Right lobe of liver (tissue), 6 donors: ENCODE data around the gene CISH. TPM values are rescaled to one million over a fixed set of nuclear protein-coding genes. Genes with fewer than 3 reads are reported as not detected.

Source experiments
- ATAC-seq, 4 donors: fragments of 200-7000 bp; cut with Tn5 transposase; one replicate each; pipeline ENCODE4 v1.9.1; 2020; ENCODE audit warnings: mild to moderate bottlenecking in 4 of 4, moderate library complexity in 4 of 4
- DNase-seq, 3 donors: peaks; one replicate each; pipeline ENCODE4 v3.0.0-alpha.2; 2020
- H3K27ac ChIP-seq, 3 donors: fragments of 200-600 bp; one replicate each; pipeline ENCODE4 v1.8.0; 2022
- H3K27me3 ChIP-seq, 2 donors: fragments of 200-600 bp; one replicate each; pipeline ENCODE4 v1.8.0; 2022
- H3K36me3 ChIP-seq, 4 donors: fragments of 200-600 bp; sonication (generic) in 1 of 4; one replicate each; pipeline versions ENCODE4 v1.5.1 to v1.8.0; 2017 to 2022; ENCODE audit warnings: control low read depth in 1 of 4
- H3K4me1 ChIP-seq, 4 donors: fragments of 200-600 bp; sonication (generic) in 1 of 4; one replicate each; pipeline versions ENCODE4 v1.5.1 to v1.8.0; 2017 to 2022; ENCODE audit warnings: control low read depth in 1 of 4
- H3K4me3 ChIP-seq, 3 donors: fragments of 200-600 bp; one replicate each; pipeline ENCODE4 v1.8.0; 2022
- H3K9me3 ChIP-seq, 4 donors: fragments of 200-600 bp; sonication (generic) in 1 of 4; one replicate each; pipeline versions ENCODE4 v1.5.1 to v1.8.0; 2017 to 2022; ENCODE audit warnings: control low read depth in 1 of 4
- POLR2A ChIP-seq: fragments of 450-650 bp; IDR thresholded peaks from one replicate; pipeline ENCODE4 v1.6.1; 2017; ENCODE audit warnings: antibody characterized with exemption, mild to moderate bottlenecking
- WGBS: methylation state at CpG from one replicate; pipeline ENCODE4 v1.1.6; 2018; ENCODE audit warnings: low coverage, low lambda C conversion rate; ENCODE audit not compliant: insufficient coverage; ENCODE audit errors: missing lambda C conversion rate; 5-methylcytosine and 5-hydroxymethylcytosine counted together
- intact Hi-C, 2 donors: fragments of 100-400 bp; cut with DNase I; formaldehyde crosslinking; loops; one replicate each; pipeline versions ENCODE4 v1.11.2 to v1.14.1; 2022
- long read RNA-seq: library from polyadenylated mRNA; unstranded; transcript quantifications from one replicate; pipeline ENCODE4 v2.0.0, GENCODE V29; 2019
- total RNA-seq, 6 experiments: library from RNA; depleted of rRNA in 2 of 6; stranded (reverse); fragments of >200 nt in 2 of 6; fragmentation: NEBNext Ultra II Directional in 3 of 6; extraction: Animal tissue kit (Norgen Biotek cat#: 25700) in 3 of 6; gene quantifications; one replicate each; pipeline versions ENCODE4 v1.1.0 to v1.2.4, GENCODE V29; 2016 to 2023
- TF ChIP-seq, protein P1 (sequence below), 4 donors: fragments of 200-600 bp in 3 of 4; fragments of 450-650 bp in 1 of 4; IDR thresholded peaks; one replicate each; pipeline versions ENCODE4 v1.5.1 to v1.8.0; 2016 to 2022; ENCODE audit warnings: antibody characterized with exemption in 4 of 4, mild to moderate bottlenecking in 2 of 4
- donor health status: DM: no; HTN: yes; CAD: no.
- donor health status: DM: no; HTN: no; CAD: no.
- donor health status: DM: no; HTN: no; CAD: no.
- donor health status: DM: no; HTN: yes; CAD: no.
- donor health status: DM: no; HTN: yes; CAD: no.

Gene CISH
- 10 to 100 TPM in 4 of 6 experiments, 1 to 10 TPM in 2; 5.3 to 28.1 (median 17.8) TPM for total RNA-seq
- long read RNA-seq, result 0 reads

GRCh38 chr3:50611464-50612233 lies at the start of gene CISH:
CISH (minus strand) TSS chr3:50611774; CDS start chr3:50611650, 124 bp downstream.
- Histone ChIP-seq H3K4me3 (peak within 1 kb of the TSS; percentile 87 to 94 (median 93)), H3K4me1 (peaks cover 0 to 48% (median 20%) of the 10 kb centered on the region in 4 donors), H3K27me3 (no peaks in the 10 kb centered on the region), H3K36me3 (peaks cover 0 to 16% (median 5%) of the 10 kb centered on the region in 4 donors), H3K9me3 (no peaks in the 10 kb centered on the region), H3K27ac (peak within 1 kb of the TSS; percentile 72 to 97 (median 83))
- intact Hi-C loops, result loop anchor here (2.0 to 5.0 kb wide), 2 partner anchors 39 kb away; no protein-coding TSS in a partner anchor
- 0% methylated on average over 17 of the region's 75 CpGs for WGBS
- ATAC-seq (peak; percentile 66 to 84 (median 80)), DNase-seq (peak; percentile 96 to 98 (median 97))
- TF ChIP-seq, protein P1, sequence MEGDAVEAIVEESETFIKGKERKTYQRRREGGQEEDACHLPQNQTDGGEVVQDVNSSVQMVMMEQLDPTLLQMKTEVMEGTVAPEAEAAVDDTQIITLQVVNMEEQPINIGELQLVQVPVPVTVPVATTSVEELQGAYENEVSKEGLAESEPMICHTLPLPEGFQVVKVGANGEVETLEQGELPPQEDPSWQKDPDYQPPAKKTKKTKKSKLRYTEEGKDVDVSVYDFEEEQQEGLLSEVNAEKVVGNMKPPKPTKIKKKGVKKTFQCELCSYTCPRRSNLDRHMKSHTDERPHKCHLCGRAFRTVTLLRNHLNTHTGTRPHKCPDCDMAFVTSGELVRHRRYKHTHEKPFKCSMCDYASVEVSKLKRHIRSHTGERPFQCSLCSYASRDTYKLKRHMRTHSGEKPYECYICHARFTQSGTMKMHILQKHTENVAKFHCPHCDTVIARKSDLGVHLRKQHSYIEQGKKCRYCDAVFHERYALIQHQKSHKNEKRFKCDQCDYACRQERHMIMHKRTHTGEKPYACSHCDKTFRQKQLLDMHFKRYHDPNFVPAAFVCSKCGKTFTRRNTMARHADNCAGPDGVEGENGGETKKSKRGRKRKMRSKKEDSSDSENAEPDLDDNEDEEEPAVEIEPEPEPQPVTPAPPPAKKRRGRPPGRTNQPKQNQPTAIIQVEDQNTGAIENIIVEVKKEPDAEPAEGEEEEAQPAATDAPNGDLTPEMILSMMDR (IDR thresholded peaks at IDR 0.05), result peak in 1 of 4 donors; percentile 15
- TF ChIP-seq POLR2A, result peak; percentile 95

- Histone ChIP-seq H3K4me3 (no peak overlapping the region), H3K9me3 (no peaks in the 10 kb centered on the region)
- intact Hi-C loops, result no loop called here
Observed at GRCh38 chr3:50660386-50660785, 48.8 kb upstream of the CISH start.

GRCh38 chr3:50658831-50659230 lies 47.3 kb upstream of the CISH start:
- no peak for ATAC-seq
- peak in 2 of 3 donors; percentile 25 to 37 for DNase-seq
- no CpG with 5 or more reads among the region's 3 CpGs for WGBS
- Histone ChIP-seq H3K4me3 (no peak overlapping the region), H3K4me1 (no peaks in the 10 kb centered on the region), H3K9me3 (no peaks in the 10 kb centered on the region), H3K36me3 (no peaks in the 10 kb centered on the region), H3K27me3 (no peaks in the 10 kb centered on the region), H3K27ac (no peak overlapping the region)
- TF ChIP-seq, protein P1 (IDR thresholded peaks at IDR 0.05), result no peak
- no peak for TF ChIP-seq POLR2A
- intact Hi-C loops, result no loop called here

More at GRCh38 chr3:50660386-50660785, 48.8 kb upstream of the CISH start:
- no peak for ATAC-seq
- DNase-seq, result peak in 1 of 3 donors; percentile 15
- Histone ChIP-seq H3K27ac (no peak overlapping the region), H3K4me1 (no peaks in the 10 kb centered on the region), H3K36me3 (no peaks in the 10 kb centered on the region), H3K27me3 (no peaks in the 10 kb centered on the region)
- TF ChIP-seq, protein P1 (IDR thresholded peaks at IDR 0.05), result no peak
- TF ChIP-seq POLR2A, result no peak
- WGBS, result 100% methylated on average over 4 of the region's 10 CpGs

DNA sequence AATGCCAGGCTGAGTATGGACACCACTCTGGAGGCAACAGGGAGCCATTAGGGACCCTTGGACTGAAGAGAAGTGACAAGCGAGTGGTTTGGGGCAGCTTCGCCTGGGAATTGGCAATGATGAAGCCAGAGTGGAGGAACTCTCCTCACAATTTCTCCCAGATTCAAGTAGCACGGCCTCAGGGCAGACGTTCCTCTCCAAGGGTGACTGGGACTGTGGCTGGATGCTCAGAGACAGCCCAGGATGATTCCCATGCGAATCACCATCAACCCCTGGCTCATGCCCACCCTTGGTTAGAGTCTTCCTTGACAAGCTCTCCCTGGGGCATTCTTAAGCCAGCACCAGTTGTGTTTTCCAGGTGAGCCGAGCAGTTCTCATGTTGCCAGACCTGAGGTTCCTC lies 46.8 kb upstream of the CISH start:
- no CpG with 5 or more reads among the region's 6 CpGs for WGBS
- no peaks in the 10 kb centered on the region for H3K27me3 ChIP-seq
- DNase-seq, result peak in 2 of 3 donors; percentile 12 to 15
- ATAC-seq, result no peak
- no peaks in the 10 kb centered on the region for H3K36me3 ChIP-seq
- no peak for TF ChIP-seq POLR2A
- TF ChIP-seq, protein P1 (IDR thresholded peaks at IDR 0.05), result no peak
- H3K4me1 ChIP-seq, result no peaks in the 10 kb centered on the region
- intact Hi-C loops, result no loop called here
- no peak overlapping the region for H3K27ac ChIP-seq
- no peak overlapping the region for H3K4me3 ChIP-seq
- no peaks in the 10 kb centered on the region for H3K9me3 ChIP-seq
